T-helper 1 cell treated with Interleukin-12 subunit alpha and Interleukin-12 subunit beta and Interleukin-4 antibody, amounts not matched to agents 30 μg/mL and 1 μg/mL, for 36 hours (primary cell): ENCODE data around the gene EVA1C.
"Not testable (repeated sequence)": the region's sequence is repeated elsewhere in the genome, so short reads cannot be mapped to it uniquely, and the experiment has no call there.

Experiments used
- H3K27ac Mint-ChIP-seq: one replicate; pipeline ENCODE4 v1.8.0; 2021; ENCODE audit warnings: mild to moderate bottlenecking, mixed read lengths
- H3K27me3 Mint-ChIP-seq: one replicate; pipeline ENCODE4 v1.8.0; 2021; ENCODE audit warnings: low read depth, mixed read lengths
- H3K36me3 Mint-ChIP-seq: one replicate; pipeline ENCODE4 v1.8.0; 2021; ENCODE audit warnings: low read depth, mixed read lengths
- H3K4me1 Mint-ChIP-seq: one replicate; pipeline ENCODE4 v1.8.0; 2021; ENCODE audit warnings: low read depth, mixed read lengths
- H3K4me3 Mint-ChIP-seq: one replicate; pipeline ENCODE4 v1.8.0; 2021; ENCODE audit warnings: mild to moderate bottlenecking, moderate library complexity, mixed read lengths
- H3K9me3 Mint-ChIP-seq: one replicate; pipeline ENCODE4 v1.8.0; 2021; ENCODE audit warnings: mixed read lengths

Gene EVA1C

GRCh38 chr21:32544697-32545096 is 132.2 kb downstream of the EVA1C start:
- Mint-ChIP-seq H3K36me3 (no peaks in the 10 kb centered on the region), H3K27me3 (peaks cover 4% of the 10 kb centered on the region), H3K4me3 (no peak overlapping the region)

GRCh38 chr21:32545948-32546441 is 133.5 kb downstream of the EVA1C start:
- no peak overlapping the region for H3K4me3 Mint-ChIP-seq
- no peak overlapping the region for H3K27ac Mint-ChIP-seq
- H3K36me3 Mint-ChIP-seq, result no peaks in the 10 kb centered on the region
- H3K27me3 Mint-ChIP-seq, result peaks cover 6% of the 10 kb centered on the region
- no peaks in the 10 kb centered on the region for H3K9me3 Mint-ChIP-seq
- no peaks in the 10 kb centered on the region for H3K4me1 Mint-ChIP-seq

More at GRCh38 chr21:32544697-32545096, 132.2 kb downstream of the EVA1C start:
- no peaks in the 10 kb centered on the region for H3K9me3 Mint-ChIP-seq
- no peaks in the 10 kb centered on the region for H3K4me1 Mint-ChIP-seq
- no peak overlapping the region for H3K27ac Mint-ChIP-seq

DNA sequence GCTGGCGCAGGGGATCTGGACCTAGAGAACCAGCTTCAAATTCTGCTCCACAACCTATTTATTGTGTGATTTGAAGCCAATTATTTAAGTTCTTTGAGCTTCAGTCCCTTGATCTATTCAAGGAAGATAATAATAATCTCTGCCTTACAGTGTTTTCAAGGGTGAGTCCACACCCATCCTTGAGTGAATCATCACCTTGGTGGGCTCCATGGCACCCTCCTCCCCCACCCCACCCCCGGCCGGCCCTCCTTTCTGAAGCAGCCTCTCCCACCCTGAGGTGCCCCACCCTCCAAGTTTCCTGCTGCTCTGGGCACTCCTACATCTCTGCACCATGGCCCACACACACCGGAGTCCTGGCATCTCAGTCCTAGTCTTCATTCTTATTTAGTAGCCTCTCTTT is 134.5 kb downstream of the EVA1C start:
- Mint-ChIP-seq H3K9me3 (no peaks in the 10 kb centered on the region), H3K27me3 (peaks cover 9% of the 10 kb centered on the region), H3K4me1 (no peaks in the 10 kb centered on the region), H3K36me3 (no peaks in the 10 kb centered on the region), H3K27ac (no peak overlapping the region), H3K4me3 (no peak overlapping the region)

GRCh38 chr21:32548978-32549377 is 136.5 kb downstream of the EVA1C start:
- Mint-ChIP-seq H3K4me1 (no peaks in the 10 kb centered on the region), H3K9me3 (no peaks in the 10 kb centered on the region), H3K27me3 (peaks cover 9% of the 10 kb centered on the region), H3K36me3 (no peaks in the 10 kb centered on the region), H3K4me3 (no peak overlapping the region), H3K27ac (no peak overlapping the region)

GRCh38 chr21:32549440-32549839 is 136.9 kb downstream of the EVA1C start:
- Mint-ChIP-seq H3K9me3 (no peaks in the 10 kb centered on the region), H3K4me1 (no peaks in the 10 kb centered on the region), H3K36me3 (no peaks in the 10 kb centered on the region), H3K27ac (no peak overlapping the region), H3K27me3 (peaks cover 9% of the 10 kb centered on the region), H3K4me3 (no peak overlapping the region)

DNA sequence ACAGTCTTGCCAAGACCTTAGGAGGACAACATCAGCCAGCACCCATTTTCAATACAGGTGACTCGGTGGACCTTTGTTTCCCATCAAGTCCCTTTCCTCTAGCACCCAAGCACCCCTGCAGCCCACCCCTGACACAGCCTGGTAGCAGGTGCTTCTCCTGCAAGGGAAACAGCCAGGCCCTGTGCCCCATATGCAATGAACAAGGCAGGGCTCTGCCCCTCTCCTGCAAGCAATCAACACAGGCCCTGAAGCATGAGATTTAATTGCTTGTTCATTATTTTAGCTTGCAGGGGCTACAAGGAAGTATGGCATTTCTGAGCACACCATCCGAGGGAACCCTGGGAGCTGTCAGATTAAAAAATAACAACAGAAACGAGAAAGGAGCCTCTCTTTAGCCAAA is 137.4 kb downstream of the EVA1C start:
- H3K36me3 Mint-ChIP-seq, result no peaks in the 10 kb centered on the region
- no peak overlapping the region for H3K27ac Mint-ChIP-seq
- no peaks in the 10 kb centered on the region for H3K9me3 Mint-ChIP-seq
- no peaks in the 10 kb centered on the region for H3K4me1 Mint-ChIP-seq
- peaks cover 9% of the 10 kb centered on the region for H3K27me3 Mint-ChIP-seq
- H3K4me3 Mint-ChIP-seq, result no peak overlapping the region

- H3K27ac Mint-ChIP-seq, result no peak overlapping the region
- no peaks in the 10 kb centered on the region for H3K36me3 Mint-ChIP-seq
- no peaks in the 10 kb centered on the region for H3K9me3 Mint-ChIP-seq
- H3K4me1 Mint-ChIP-seq, result no peaks in the 10 kb centered on the region
- peaks cover 3% of the 10 kb centered on the region for H3K27me3 Mint-ChIP-seq
- H3K4me3 Mint-ChIP-seq, result no peak overlapping the region
Observed at GRCh38 chr21:32554832-32555638, 142.5 kb downstream of the EVA1C start.

DNA sequence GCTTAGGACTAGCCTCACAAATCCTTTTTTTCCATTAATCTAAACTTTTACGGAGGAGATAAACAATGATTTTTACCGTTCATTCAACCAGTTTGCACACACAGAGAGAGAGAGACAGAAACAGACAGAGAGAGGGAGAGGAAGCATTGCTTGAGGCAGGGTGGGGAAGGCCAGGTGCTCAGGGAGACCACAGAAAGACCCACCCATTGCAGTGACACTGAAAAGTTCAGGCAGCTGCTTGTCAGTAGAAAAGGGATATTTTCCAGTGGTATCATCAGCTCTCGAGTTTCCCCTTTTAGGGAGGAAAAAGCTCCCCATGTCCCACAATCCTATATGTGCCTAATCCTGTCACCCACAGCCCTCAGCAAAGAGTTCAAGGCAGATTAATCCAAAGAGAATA is 145.6 kb downstream of the EVA1C start:
- Mint-ChIP-seq H3K4me3 (no peak overlapping the region), H3K36me3 (no peaks in the 10 kb centered on the region), H3K27ac (no peak overlapping the region), H3K27me3 (no peaks in the 10 kb centered on the region), H3K4me1 (no peaks in the 10 kb centered on the region), H3K9me3 (no peaks in the 10 kb centered on the region)

DNA sequence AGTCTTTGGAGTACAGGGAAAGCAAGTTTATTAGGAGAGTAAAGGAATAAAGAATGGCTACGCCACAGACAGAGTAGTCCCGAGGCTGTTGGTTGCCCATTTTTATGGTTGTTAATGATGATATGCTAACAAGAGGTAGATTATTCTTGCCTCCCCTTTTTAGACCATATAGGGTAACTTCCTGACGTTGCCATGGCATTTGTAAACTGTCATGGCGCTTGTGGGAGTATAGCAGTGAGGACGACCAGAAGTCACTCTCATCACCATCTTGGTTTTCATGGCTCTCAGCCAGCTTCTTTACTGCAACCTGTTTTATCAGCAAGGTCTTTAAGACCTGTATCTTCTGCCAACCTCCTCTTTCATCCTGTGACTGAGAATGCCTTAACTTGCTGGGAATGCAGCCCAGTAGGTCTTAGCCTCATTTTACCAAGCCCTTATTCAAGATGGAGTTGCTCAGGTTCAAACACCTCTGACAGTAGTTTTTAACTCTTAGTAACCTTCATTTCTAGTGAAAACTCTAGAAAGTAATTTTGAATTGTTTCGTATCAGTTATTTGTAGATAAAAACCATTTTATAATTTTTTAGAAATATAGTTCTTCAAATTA is 146.6 kb downstream of the EVA1C start:
- H3K4me1 Mint-ChIP-seq, result no peaks in the 10 kb centered on the region
- H3K27me3 Mint-ChIP-seq, result no peaks in the 10 kb centered on the region
- H3K36me3 Mint-ChIP-seq, result no peaks in the 10 kb centered on the region
- H3K4me3 Mint-ChIP-seq, result no peak overlapping the region
- H3K27ac Mint-ChIP-seq, result no peak overlapping the region
- no peaks in the 10 kb centered on the region for H3K9me3 Mint-ChIP-seq

DNA sequence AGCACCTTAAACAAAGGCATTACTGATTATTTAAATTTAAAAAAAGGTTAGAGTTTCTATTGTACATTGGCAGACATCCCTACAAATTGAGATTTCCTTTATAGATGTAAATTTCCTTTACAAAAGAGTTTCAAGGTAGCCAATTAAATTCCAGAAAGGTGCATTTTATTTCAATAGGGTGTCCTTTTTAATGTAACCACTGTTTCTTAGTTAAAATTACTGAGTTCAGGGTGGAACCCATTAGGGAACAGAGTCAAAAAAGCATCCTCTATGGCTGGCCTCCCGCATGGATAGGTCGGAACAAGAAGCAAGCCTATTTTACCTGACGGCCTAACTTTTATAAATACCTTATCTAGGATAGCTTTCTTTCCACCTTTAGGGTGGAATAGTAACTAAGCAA is 148.4 kb downstream of the EVA1C start:
- no peaks in the 10 kb centered on the region for H3K36me3 Mint-ChIP-seq
- H3K27ac Mint-ChIP-seq, result no peak overlapping the region
- peaks cover 13% of the 10 kb centered on the region for H3K27me3 Mint-ChIP-seq
- H3K9me3 Mint-ChIP-seq, result peaks cover 14% of the 10 kb centered on the region
- no peak overlapping the region for H3K4me3 Mint-ChIP-seq
- H3K4me1 Mint-ChIP-seq, result no peaks in the 10 kb centered on the region

DNA sequence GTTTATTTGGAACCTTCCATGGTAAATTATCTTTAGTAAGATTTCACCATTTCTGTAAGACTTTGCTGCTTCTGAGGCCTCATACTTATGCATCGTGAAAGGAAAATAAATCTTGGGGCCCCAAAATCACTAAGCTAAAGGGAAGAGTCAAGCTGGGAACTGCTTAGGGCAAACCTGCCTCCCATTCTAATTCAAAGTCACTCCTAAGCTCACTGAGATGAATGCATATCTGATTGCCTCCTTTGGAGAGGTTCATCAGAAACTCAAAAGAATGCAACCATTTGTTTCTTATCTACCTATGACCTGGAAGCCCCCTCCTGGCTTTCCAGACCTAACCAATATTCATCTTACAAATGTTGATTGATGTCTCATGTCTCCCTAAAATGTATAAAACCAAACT is 149.0 kb downstream of the EVA1C start:
- Mint-ChIP-seq H3K9me3 (peaks cover 14% of the 10 kb centered on the region), H3K27me3 (peaks cover 13% of the 10 kb centered on the region)
- not testable (repeated sequence) for H3K27ac Mint-ChIP-seq, H3K36me3 Mint-ChIP-seq, H3K4me1 Mint-ChIP-seq, H3K4me3 Mint-ChIP-seq

DNA sequence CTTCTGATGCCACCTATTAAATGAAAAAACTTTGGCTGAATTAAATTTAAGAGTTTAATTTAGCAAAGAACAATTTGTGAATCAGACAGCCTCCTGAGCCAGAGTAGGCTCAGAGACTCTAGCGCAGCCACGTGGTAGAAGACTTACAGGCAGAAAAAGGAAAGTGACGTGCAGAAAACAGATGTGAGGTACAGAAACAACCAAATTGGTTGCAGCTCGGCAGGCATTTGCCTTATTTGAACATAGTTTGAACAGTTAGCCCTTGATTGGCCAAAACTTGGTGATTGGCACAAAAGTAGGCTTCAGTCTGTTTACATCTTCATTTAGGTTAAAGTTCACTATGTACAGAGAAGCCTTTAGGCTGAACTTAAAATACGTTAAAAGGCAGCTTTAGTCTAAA is 149.9 kb downstream of the EVA1C start:
- H3K4me3 Mint-ChIP-seq, result no peak overlapping the region
- H3K36me3 Mint-ChIP-seq, result no peaks in the 10 kb centered on the region
- H3K27ac Mint-ChIP-seq, result no peak overlapping the region
- peaks cover 14% of the 10 kb centered on the region for H3K9me3 Mint-ChIP-seq
- peaks cover 13% of the 10 kb centered on the region for H3K27me3 Mint-ChIP-seq
- H3K4me1 Mint-ChIP-seq, result no peaks in the 10 kb centered on the region

- peaks cover 14% of the 10 kb centered on the region for H3K9me3 Mint-ChIP-seq
- H3K4me1 Mint-ChIP-seq, result no peaks in the 10 kb centered on the region
- H3K4me3 Mint-ChIP-seq, result no peak overlapping the region
- H3K27me3 Mint-ChIP-seq, result peaks cover 13% of the 10 kb centered on the region
- no peaks in the 10 kb centered on the region for H3K36me3 Mint-ChIP-seq
- H3K27ac Mint-ChIP-seq, result no peak overlapping the region
Observed at GRCh38 chr21:32562915-32563314, 150.4 kb downstream of the EVA1C start.
